Prostate gland (tissue), 2 donors: ENCODE results near the gene SPOCK1.

Source experiments
- CTCF ChIP-seq, 4 experiments: fragments of 200-600 bp in 2 of 4; fragments of 450-650 bp in 2 of 4; sonication (generic) in 2 of 4; IDR thresholded peaks; 1 replicate in 3 of 4; 2 replicates in 1 of 4; pipeline ENCODE4 v1.5.1; 2016 to 2019; ENCODE audit warnings: antibody characterized with exemption in 4 of 4, mild to moderate bottlenecking in 2 of 4, moderate library complexity in 2 of 4
- POLR2A ChIP-seq: fragments of 450-650 bp; IDR thresholded peaks from one replicate; pipeline ENCODE4 v1.6.1; 2016; ENCODE audit warnings: antibody characterized with exemption, mild to moderate bottlenecking
- POLR2AphosphoS5 ChIP-seq: sonication (generic); formaldehyde crosslinking; IDR thresholded peaks from one replicate; pipeline ENCODE4 v1.6.1; 2017; ENCODE audit warnings: antibody characterized with exemption

GRCh38 chr5:137272831-137273230 lies 226.3 kb downstream of the SPOCK1 start:
- no peak for TF ChIP-seq CTCF (IDR thresholded peaks at IDR 0.05)
- TF ChIP-seq POLR2A, result no peak
- TF ChIP-seq POLR2AphosphoS5, result no peak
